B cell (primary cell): ENCODE results near the gene TAAR6.

Experiments used
- EZH2 ChIP-seq: IDR thresholded peaks from 2 replicates; pipeline ENCODE4 v1.6.1; 2012; ENCODE audit warnings: borderline replicate concordance, low read depth, mild to moderate bottlenecking, moderate library complexity, low read length; ENCODE audit not compliant: insufficient read depth, poor library complexity, severe bottlenecking
- TF ChIP-seq, protein P1 (sequence below): fragments of 200-600 bp; IDR thresholded peaks from one replicate; pipeline ENCODE4 v1.8.0; 2022; ENCODE audit warnings: antibody characterized with exemption, mild to moderate bottlenecking

DNA sequence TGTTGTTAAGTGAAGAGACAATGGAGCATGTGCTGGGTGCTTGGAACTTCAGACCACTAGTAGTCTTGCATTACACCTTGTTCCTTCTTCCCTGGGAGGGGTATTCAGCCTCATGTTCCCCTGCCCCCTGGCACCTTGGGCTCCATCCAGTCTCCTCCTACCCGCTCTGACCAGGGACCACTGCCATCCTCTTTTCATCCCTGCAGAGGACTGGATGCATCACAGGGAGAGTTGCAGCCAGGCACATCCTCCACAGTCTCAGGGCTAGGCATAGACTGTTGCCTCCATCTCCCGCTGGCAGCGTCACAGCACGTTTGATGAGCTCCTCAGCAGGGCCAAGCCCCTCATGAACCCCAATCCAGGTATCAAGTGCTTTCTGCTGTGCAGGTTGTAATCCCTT lies 18.9 kb upstream of the TAAR6 start:
- TF ChIP-seq, protein P1, sequence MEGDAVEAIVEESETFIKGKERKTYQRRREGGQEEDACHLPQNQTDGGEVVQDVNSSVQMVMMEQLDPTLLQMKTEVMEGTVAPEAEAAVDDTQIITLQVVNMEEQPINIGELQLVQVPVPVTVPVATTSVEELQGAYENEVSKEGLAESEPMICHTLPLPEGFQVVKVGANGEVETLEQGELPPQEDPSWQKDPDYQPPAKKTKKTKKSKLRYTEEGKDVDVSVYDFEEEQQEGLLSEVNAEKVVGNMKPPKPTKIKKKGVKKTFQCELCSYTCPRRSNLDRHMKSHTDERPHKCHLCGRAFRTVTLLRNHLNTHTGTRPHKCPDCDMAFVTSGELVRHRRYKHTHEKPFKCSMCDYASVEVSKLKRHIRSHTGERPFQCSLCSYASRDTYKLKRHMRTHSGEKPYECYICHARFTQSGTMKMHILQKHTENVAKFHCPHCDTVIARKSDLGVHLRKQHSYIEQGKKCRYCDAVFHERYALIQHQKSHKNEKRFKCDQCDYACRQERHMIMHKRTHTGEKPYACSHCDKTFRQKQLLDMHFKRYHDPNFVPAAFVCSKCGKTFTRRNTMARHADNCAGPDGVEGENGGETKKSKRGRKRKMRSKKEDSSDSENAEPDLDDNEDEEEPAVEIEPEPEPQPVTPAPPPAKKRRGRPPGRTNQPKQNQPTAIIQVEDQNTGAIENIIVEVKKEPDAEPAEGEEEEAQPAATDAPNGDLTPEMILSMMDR = no peak
- no peak for TF ChIP-seq EZH2
